ENCODE data around the gene TDRD7.

GRCh38 chr9:97528529-97529230, 116.8 kb downstream of the TDRD7 start:
- TF ChIP-seq CTCF (IDR thresholded peaks at IDR 0.05; ENCODE audit: low read depth, low read length) (no peak), MAX (IDR thresholded peaks at IDR 0.05; ENCODE audit: low read depth, low read length) (no peak)

All from NB4 (cell line).